A549 (cell line): Measurements from ENCODE around the gene GCM1. TPM values are rescaled to one million over a fixed set of nuclear protein-coding genes. Genes with fewer than 3 reads are reported as not detected.

ENCODE experiments used
- ATAC-seq, 2 experiments: fragments of 200-7000 bp in 1 of 2; fragments of >200 bp in 1 of 2; cut with Nextera tagmentation in 1 of 2; cut with Tn5 transposase in 1 of 2; 3 replicates each; pipeline versions ENCODE4 v1.8.0 to v1.9.1; 2018 to 2020; ENCODE audit warnings: mild to moderate bottlenecking in 1 of 2, moderate library complexity in 1 of 2
- CTCF ChIA-PET: fragments of 300-600 bp; sonication (Branson Sonifier 250); formaldehyde crosslinking; extraction: SDS; loops from one replicate; lab custom pipeline; 2021; ENCODE audit warnings: antibody characterized with exemption, inconsistent platforms; lab: Yijun Ruan, JAX
- POLR2A ChIA-PET: fragments of 350-600 bp; formaldehyde crosslinking; extraction: SDS; loops from one replicate; lab custom pipeline; 2021; ENCODE audit warnings: antibody characterized with exemption, inconsistent platforms; lab: Yijun Ruan, JAX
- DNase-seq, 2 experiments: peaks; one replicate each; pipeline versions ENCODE4 v3.0.0 to v3.0.0-alpha.2; 2011 to 2016; ENCODE audit warnings: low read depth in 1 of 2, low spot score in 1 of 2
- FAIRE-seq: peaks from 2 replicates; lab custom pipeline; 2011; peaks lifted over from hg19 to GRCh38; lab: Jason Lieb, UNC
- H3K27ac ChIP-seq, 2 experiments: fragments of >200 bp; sonication (Bioruptor Twin); formaldehyde crosslinking; 3 replicates each; pipeline ENCODE4 v1.5.1; 2016 to 2017
- H3K4me1 ChIP-seq: fragments of >200 bp; sonication (Bioruptor Twin); formaldehyde crosslinking; 3 replicates; pipeline ENCODE4 v1.6.1; 2016
- H3K4me2 ChIP-seq: fragments of >200 bp; sonication (Bioruptor Twin); formaldehyde crosslinking; 3 replicates; pipeline ENCODE4 v1.6.1; 2016
- H3K4me3 ChIP-seq: fragments of >200 bp; sonication (Bioruptor Twin); formaldehyde crosslinking; 3 replicates; pipeline ENCODE4 v1.5.1; 2016
- H3K9me3 ChIP-seq: fragments of >200 bp; sonication (Bioruptor Twin); formaldehyde crosslinking; 3 replicates; pipeline ENCODE4 v1.6.1; 2016
- CBX2 ChIP-seq: fragments of 200-600 bp; sonication (generic); IDR thresholded peaks from 2 replicates; pipeline ENCODE4 v1.6.1; 2016; ENCODE audit warnings: low read depth, mild to moderate bottlenecking, borderline replicate concordance
- CBX8 ChIP-seq: fragments of 200-600 bp; sonication (generic); IDR thresholded peaks from 2 replicates; pipeline ENCODE4 v1.6.1; 2016
- CEBPB ChIP-seq, 2 experiments: fragments of >200 bp in 1 of 2; sonication (Bioruptor Twin) in 1 of 2; formaldehyde crosslinking in 1 of 2; IDR thresholded peaks; 2 replicates each; pipeline ENCODE4 v1.6.1; 2012 to 2016
- CHD2 ChIP-seq: fragments of 150-350 bp; IDR thresholded peaks from 2 replicates; pipeline ENCODE4 v1.6.1; 2014; ENCODE audit warnings: low read length; ENCODE audit not compliant: partially characterized antibody
- EHMT2 ChIP-seq: fragments of 200-600 bp; sonication (generic); IDR thresholded peaks from 2 replicates; pipeline ENCODE4 v1.6.1; 2016; ENCODE audit warnings: antibody characterized with exemption, low read depth, mild to moderate bottlenecking, moderate library complexity
- FOSB ChIP-seq: fragments of 250-450 bp; sonication (Bioruptor Pico); IDR thresholded peaks from 2 replicates; pipeline ENCODE4 v1.5.0; 2020; ENCODE audit warnings: mild to moderate bottlenecking, moderate library complexity
- FOSL2 ChIP-seq, 2 experiments: fragments of 450-650 bp in 1 of 2; fragments of >200 bp in 1 of 2; sonication (Bioruptor Twin) in 1 of 2; formaldehyde crosslinking; IDR thresholded peaks; 2 replicates each; pipeline versions ENCODE4 v1.5.0 to v1.6.1; 2016 to 2020; ENCODE audit warnings: mild to moderate bottlenecking in 1 of 2, moderate library complexity in 1 of 2
- HDAC2 ChIP-seq: fragments of 200-600 bp; sonication (generic); IDR thresholded peaks from 2 replicates; pipeline ENCODE4 v1.6.1; 2016
- HES2 ChIP-seq: fragments of >200 bp; sonication (Bioruptor Twin); formaldehyde crosslinking; IDR thresholded peaks from 2 replicates; pipeline ENCODE4 v1.6.1; 2016
- KDM1A ChIP-seq: fragments of 200-600 bp; sonication (generic); IDR thresholded peaks from 2 replicates; pipeline ENCODE4 v1.6.1; 2016; ENCODE audit warnings: low read depth, mild to moderate bottlenecking
- MAFK ChIP-seq: fragments of 450-650 bp; IDR thresholded peaks from 2 replicates; pipeline ENCODE4 v1.6.1; 2014; ENCODE audit not compliant: partially characterized antibody
- MYC ChIP-seq: IDR thresholded peaks from 2 replicates; pipeline ENCODE4 v1.6.1; 2012; ENCODE audit warnings: mild to moderate bottlenecking, inconsistent platforms, low read length, improper control_type of control experiment, borderline replicate concordance
- NR3C1 ChIP-seq: fragments of >200 bp; sonication (Bioruptor Twin); formaldehyde crosslinking; IDR thresholded peaks from 3 replicates; pipeline ENCODE4 v1.6.1; 2017
- PBX3 ChIP-seq: IDR thresholded peaks from 2 replicates; pipeline ENCODE4 v1.6.1; 2012
- POLR2A ChIP-seq: IDR thresholded peaks from 2 replicates; pipeline ENCODE4 v1.6.1; 2012; ENCODE audit warnings: mild to moderate bottlenecking, low read length
- RCOR1 ChIP-seq: fragments of 150-350 bp; IDR thresholded peaks from 2 replicates; pipeline ENCODE4 v1.6.1; 2014; ENCODE audit warnings: antibody characterized with exemption, low read length, low read depth
- RFX5 ChIP-seq: fragments of 450-650 bp; IDR thresholded peaks from 2 replicates; pipeline ENCODE4 v1.7.1; 2014; ENCODE audit warnings: antibody characterized with exemption, mild to moderate bottlenecking, moderate library complexity
- SREBF2 ChIP-seq: fragments of 450-650 bp; IDR thresholded peaks from 2 replicates; pipeline ENCODE4 v1.6.1; 2014; ENCODE audit warnings: mild to moderate bottlenecking, moderate library complexity
- TP53 ChIP-seq: fragments of 250-450 bp; sonication (Bioruptor Pico); IDR thresholded peaks from 2 replicates; pipeline ENCODE4 v1.5.0; 2021; ENCODE audit warnings: mild to moderate bottlenecking, moderate library complexity
- ZC3H11A ChIP-seq: fragments of 450-650 bp; IDR thresholded peaks from 2 replicates; pipeline ENCODE4 v1.6.1; 2014; ENCODE audit warnings: antibody characterized with exemption, mild to moderate bottlenecking
- ZFP36 ChIP-seq: fragments of 450-650 bp; IDR thresholded peaks from 2 replicates; pipeline ENCODE4 v1.6.1; 2014; ENCODE audit warnings: borderline replicate concordance; ENCODE audit not compliant: partially characterized antibody
- ZSCAN20 ChIP-seq: fragments of 250-450 bp; sonication (Bioruptor Pico); IDR thresholded peaks from 2 replicates; pipeline ENCODE4 v1.8.0; 2022; ENCODE audit warnings: mild to moderate bottlenecking, moderate library complexity
- WGBS: methylation state at CpG from one replicate; pipeline ENCODE4 v1.1.6; 2017; ENCODE audit errors: missing lambda C conversion rate; 5-methylcytosine and 5-hydroxymethylcytosine counted together
- polyA plus RNA-seq, 4 experiments: library from polyadenylated mRNA; depleted of rRNA in 3 of 4; stranded (reverse); fragments of >200 nt; fragmentation: RNase III in 1 of 4; extraction: RNeasy Plus Mini Kit Qiagen cat#74134 plus additional on column Dnase treatment in 1 of 4; gene quantifications; 2 replicates in 3 of 4; 3 replicates in 1 of 4; pipeline ENCODE4 v1.2.3, GENCODE V29; 2011 to 2017
- TF ChIP-seq, protein P1 (sequence below): fragments of 450-650 bp; IDR thresholded peaks from 2 replicates; pipeline ENCODE4 v1.6.1; 2014; ENCODE audit warnings: antibody characterized with exemption

Gene GCM1
- polyA plus RNA-seq, 2 of the 4 experiments (the other 2 are of a cell fraction) = 0.03 to 0.08 TPM

- FAIRE-seq = no peak
- POLR2A ChIA-PET = no interaction called here
- no peak overlapping the region for H3K4me3 ChIP-seq
- CTCF ChIA-PET = interaction anchor here (0.6 to 0.8 kb wide), 2 partner anchors 33 to 179 kb away, joined by 3 to 4 read pairs; no protein-coding TSS in a partner anchor
- H3K4me1 ChIP-seq = no peaks in the 10 kb centered on the region
- no peaks in the 10 kb centered on the region for H3K9me3 ChIP-seq
- no peak for DNase-seq
- H3K27ac ChIP-seq = no peak overlapping the region
- no peak overlapping the region for H3K4me2 ChIP-seq
- 68% methylated on average over 4 of the region's 4 CpGs for WGBS
- TF ChIP-seq EHMT2 (no peak), FOSL2 (IDR thresholded peaks at IDR 0.05) (no peak), FOSL2 (CRISPR knock-in tag; IDR thresholded peaks at IDR 0.05) (no peak), CBX2 (no peak), CHD2 (no peak), HES2 (no peak), MYC (no peak), ZFP36 (no peak), SREBF2 (no peak), HDAC2 (no peak), ZC3H11A (no peak), KDM1A (no peak), CEBPB (IDR thresholded peaks at IDR 0.05) (no peak)
- TF ChIP-seq, protein P1, sequence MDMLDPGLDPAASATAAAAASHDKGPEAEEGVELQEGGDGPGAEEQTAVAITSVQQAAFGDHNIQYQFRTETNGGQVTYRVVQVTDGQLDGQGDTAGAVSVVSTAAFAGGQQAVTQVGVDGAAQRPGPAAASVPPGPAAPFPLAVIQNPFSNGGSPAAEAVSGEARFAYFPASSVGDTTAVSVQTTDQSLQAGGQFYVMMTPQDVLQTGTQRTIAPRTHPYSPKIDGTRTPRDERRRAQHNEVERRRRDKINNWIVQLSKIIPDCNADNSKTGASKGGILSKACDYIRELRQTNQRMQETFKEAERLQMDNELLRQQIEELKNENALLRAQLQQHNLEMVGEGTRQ = no peak
- TF ChIP-seq, all 56 proteins: peak for 0
- no peak for ATAC-seq
Observed at GRCh38 chr6:53139841-53140413, 8.7 kb downstream of the GCM1 start.

DNA sequence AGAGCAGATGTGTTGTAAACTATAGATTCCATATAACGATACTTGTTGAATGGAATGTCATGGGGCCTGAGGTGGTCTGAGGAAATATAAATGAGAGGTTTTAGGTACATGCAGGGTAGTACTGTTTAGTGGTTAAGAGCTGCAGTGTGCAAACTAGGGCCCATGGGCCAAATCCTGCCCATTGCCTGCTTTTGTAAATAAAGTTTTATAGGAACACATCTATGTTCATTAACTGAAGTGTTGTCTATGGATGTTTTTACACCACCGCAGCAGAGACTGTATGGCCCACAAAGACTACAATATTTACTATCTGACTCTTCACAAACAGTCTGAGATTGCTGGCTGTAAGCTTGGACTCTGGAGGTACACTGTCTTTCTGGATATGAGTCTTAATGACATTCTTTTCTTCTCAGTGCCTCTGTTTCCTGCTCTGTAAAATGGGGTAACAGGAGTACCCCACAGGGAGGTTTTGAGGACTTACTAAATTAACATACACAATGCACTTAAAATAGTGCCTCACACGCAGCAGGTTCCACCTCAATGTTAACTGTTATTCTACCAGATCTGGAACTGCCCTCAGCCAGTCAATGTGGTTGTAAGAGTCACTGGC is 12.5 kb downstream of the GCM1 start:
- 81% methylated on average over 3 of the region's 3 CpGs for WGBS
- no peaks in the 10 kb centered on the region for H3K4me1 ChIP-seq
- no peak overlapping the region for H3K4me3 ChIP-seq
- DNase-seq (no peak), FAIRE-seq (no peak)
- no peak overlapping the region for H3K4me2 ChIP-seq
- no peak overlapping the region for H3K27ac ChIP-seq
- no peak for TF ChIP-seq NR3C1
- TF ChIP-seq CBX8 = no peak
- TF ChIP-seq TP53 = no peak
- TF ChIP-seq PBX3 = no peak
- TF ChIP-seq, protein P1 = no peak
- TF ChIP-seq RFX5 = no peak
- no peak for TF ChIP-seq POLR2A
- no peak for TF ChIP-seq CHD2
- TF ChIP-seq MAFK = no peak
- TF ChIP-seq FOSB (CRISPR knock-in tag) = no peak
- TF ChIP-seq, all 56 proteins: peak for 0
- H3K9me3 ChIP-seq = no peaks in the 10 kb centered on the region
- no peak for ATAC-seq
- POLR2A ChIA-PET = no interaction called here
- CTCF ChIA-PET = interaction anchor here (1.3 kb wide), 1 partner anchor 10 kb away, joined by 5 read pairs; no protein-coding TSS in a partner anchor

- DNase-seq (no peak), ATAC-seq (no peak), FAIRE-seq (no peak)
- TF ChIP-seq RCOR1 (no peak), ZSCAN20 (CRISPR knock-in tag) (no peak)
- TF ChIP-seq, protein P1 = no peak
- H3K4me3 ChIP-seq = no peak overlapping the region
- H3K4me2 ChIP-seq = no peak overlapping the region
- H3K27ac ChIP-seq = no peak overlapping the region
- ChIA-PET POLR2A (no interaction called here), CTCF (interaction anchor here (1.3 kb wide), 1 partner anchor 12 kb away, joined by 5 read pairs; no protein-coding TSS in a partner anchor)
- 72% methylated on average over 8 of the region's 8 CpGs for WGBS
- no peaks in the 10 kb centered on the region for H3K4me1 ChIP-seq
- H3K9me3 ChIP-seq = no peaks in the 10 kb centered on the region
Observed at GRCh38 chr6:53134601-53135235, 13.9 kb downstream of the GCM1 start.
